Measurements from ENCODE around the gene CD248.
A peak's percentile ranks its signal among the peaks of the same experiment; 100 is the strongest.

- TF ChIP-seq, protein P1, sequence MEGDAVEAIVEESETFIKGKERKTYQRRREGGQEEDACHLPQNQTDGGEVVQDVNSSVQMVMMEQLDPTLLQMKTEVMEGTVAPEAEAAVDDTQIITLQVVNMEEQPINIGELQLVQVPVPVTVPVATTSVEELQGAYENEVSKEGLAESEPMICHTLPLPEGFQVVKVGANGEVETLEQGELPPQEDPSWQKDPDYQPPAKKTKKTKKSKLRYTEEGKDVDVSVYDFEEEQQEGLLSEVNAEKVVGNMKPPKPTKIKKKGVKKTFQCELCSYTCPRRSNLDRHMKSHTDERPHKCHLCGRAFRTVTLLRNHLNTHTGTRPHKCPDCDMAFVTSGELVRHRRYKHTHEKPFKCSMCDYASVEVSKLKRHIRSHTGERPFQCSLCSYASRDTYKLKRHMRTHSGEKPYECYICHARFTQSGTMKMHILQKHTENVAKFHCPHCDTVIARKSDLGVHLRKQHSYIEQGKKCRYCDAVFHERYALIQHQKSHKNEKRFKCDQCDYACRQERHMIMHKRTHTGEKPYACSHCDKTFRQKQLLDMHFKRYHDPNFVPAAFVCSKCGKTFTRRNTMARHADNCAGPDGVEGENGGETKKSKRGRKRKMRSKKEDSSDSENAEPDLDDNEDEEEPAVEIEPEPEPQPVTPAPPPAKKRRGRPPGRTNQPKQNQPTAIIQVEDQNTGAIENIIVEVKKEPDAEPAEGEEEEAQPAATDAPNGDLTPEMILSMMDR (IDR thresholded peaks at IDR 0.05) = peak in 1 of 3 experiments; percentile 20
- no peak for TF ChIP-seq POLR2A (IDR thresholded peaks at IDR 0.05)
These were observed 49.8 kb downstream of the CD248 start for GRCh38 chr11:66267039-66267378.

Measured in testis (tissue), 2 donors.